H9 (cell line): ENCODE measurements around the gene ITGA11. TPM values are rescaled to one million over a fixed set of nuclear protein-coding genes. Genes with fewer than 3 reads are reported as not detected.

Experiments used
- DNase-seq: peaks from one replicate; pipeline ENCODE4 v3.0.0-alpha.2; 2017
- H2AFZ ChIP-seq: one replicate; pipeline ENCODE4 v1.6.1; 2013; ENCODE audit warnings: mild to moderate bottlenecking, low read length, control low read depth, moderate library complexity
- H2AK5ac ChIP-seq: 2 replicates; pipeline ENCODE4 v1.6.1; 2013; ENCODE audit warnings: low read length, control low read depth, mixed read lengths; ENCODE audit not compliant: insufficient read length
- H2BK120ac ChIP-seq: one replicate; pipeline ENCODE4 v1.6.1; 2013; ENCODE audit warnings: low read depth, mild to moderate bottlenecking, low read length, control low read depth, inconsistent platforms; ENCODE audit not compliant: poor library complexity, severe bottlenecking
- H2BK12ac ChIP-seq: 2 replicates; pipeline ENCODE4 v1.6.1; 2013; ENCODE audit warnings: low read length, control low read depth, mixed read lengths, low read depth; ENCODE audit not compliant: insufficient read length
- H2BK15ac ChIP-seq: 2 replicates; pipeline ENCODE4 v1.6.1; 2013; ENCODE audit warnings: low read depth, low read length, control low read depth
- H2BK20ac ChIP-seq: one replicate; pipeline ENCODE4 v1.6.1; 2013; ENCODE audit warnings: low read depth, mild to moderate bottlenecking, low read length, control low read depth, inconsistent platforms; ENCODE audit not compliant: poor library complexity, severe bottlenecking
- H2BK5ac ChIP-seq: 2 replicates; pipeline ENCODE4 v1.6.1; 2013; ENCODE audit warnings: low read length, control low read depth, mixed read lengths; ENCODE audit not compliant: insufficient read length
- H3K14ac ChIP-seq: 2 replicates; pipeline ENCODE4 v1.6.1; 2013; ENCODE audit warnings: low read length, control low read depth; ENCODE audit not compliant: insufficient read depth
- H3K18ac ChIP-seq: 2 replicates; pipeline ENCODE4 v1.6.1; 2013; ENCODE audit warnings: low read depth, mild to moderate bottlenecking, mixed read lengths, low read length, control low read depth; ENCODE audit not compliant: insufficient read length
- H3K23ac ChIP-seq: 2 replicates; pipeline ENCODE4 v1.6.1; 2013; ENCODE audit warnings: low read length, control low read depth, mixed read lengths, low read depth; ENCODE audit not compliant: insufficient read length
- H3K23me2 ChIP-seq: 2 replicates; pipeline ENCODE4 v1.6.1; 2013; ENCODE audit warnings: low read depth, mild to moderate bottlenecking, mixed read lengths, low read length, control low read depth; ENCODE audit not compliant: insufficient read length, poor library complexity, severe bottlenecking
- H3K27ac ChIP-seq: 2 replicates; pipeline ENCODE4 v1.5.1; 2013; ENCODE audit warnings: low read length, control low read depth, mixed read lengths, low read depth; ENCODE audit not compliant: insufficient read length
- H3K27me3 ChIP-seq: 2 replicates; pipeline ENCODE4 v1.6.1; 2013; ENCODE audit warnings: low read length, control low read depth, inconsistent platforms; ENCODE audit not compliant: insufficient read depth
- H3K4ac ChIP-seq: 2 replicates; pipeline ENCODE4 v1.6.1; 2013; ENCODE audit warnings: low read depth, mild to moderate bottlenecking, control low read depth, inconsistent platforms, low read length, moderate library complexity
- H3K4me1 ChIP-seq: 2 replicates; pipeline ENCODE4 v1.6.1; 2013; ENCODE audit warnings: low read length, control low read depth, inconsistent platforms; ENCODE audit not compliant: insufficient read depth
- H3K4me2 ChIP-seq: 2 replicates; pipeline ENCODE4 v1.6.1; 2013; ENCODE audit warnings: low read length, control low read depth, mixed read lengths; ENCODE audit not compliant: insufficient read length, insufficient read depth
- H3K56ac ChIP-seq: 2 replicates; pipeline ENCODE4 v1.6.1; 2013; ENCODE audit warnings: low read depth, mild to moderate bottlenecking, mixed read lengths, low read length, control low read depth; ENCODE audit not compliant: insufficient read length
- H3K79me1 ChIP-seq: 2 replicates; pipeline ENCODE4 v1.6.1; 2013; ENCODE audit warnings: low read depth, mild to moderate bottlenecking, moderate library complexity, low read length, control low read depth, inconsistent platforms; ENCODE audit not compliant: insufficient read depth, poor library complexity, severe bottlenecking
- H3K79me2 ChIP-seq: 2 replicates; pipeline ENCODE4 v1.6.1; 2013; ENCODE audit warnings: low read length, control low read depth, inconsistent platforms; ENCODE audit not compliant: insufficient read depth
- H3K9ac ChIP-seq: 2 replicates; pipeline ENCODE4 v1.6.1; 2013; ENCODE audit warnings: low read length, control low read depth, mixed read lengths; ENCODE audit not compliant: insufficient read length; ENCODE audit errors: extremely low read depth
- H3K9me3 ChIP-seq: one replicate; pipeline ENCODE4 v1.6.1; 2013; ENCODE audit warnings: low read depth, low read length, inconsistent platforms; ENCODE audit not compliant: control insufficient read depth
- H3T11ph ChIP-seq: one replicate; pipeline ENCODE4 v1.6.1; 2013; ENCODE audit warnings: mild to moderate bottlenecking, low read length, control low read depth, inconsistent platforms
- H4K20me1 ChIP-seq: one replicate; pipeline ENCODE4 v1.6.1; 2013; ENCODE audit not compliant: control insufficient read depth, insufficient read length, insufficient read depth
- H4K5ac ChIP-seq: 2 replicates; pipeline ENCODE4 v1.6.1; 2013; ENCODE audit warnings: low read depth, mild to moderate bottlenecking, mixed read lengths, low read length, control low read depth; ENCODE audit not compliant: insufficient read length
- H4K8ac ChIP-seq: replicated peaks from 2 replicates; pipeline ENCODE4 v1.6.1; 2013; ENCODE audit warnings: low read length, control low read depth, mixed read lengths, low read depth; ENCODE audit not compliant: insufficient read length
- H4K91ac ChIP-seq: 2 replicates; pipeline ENCODE4 v1.6.1; 2013; ENCODE audit warnings: low read depth, mild to moderate bottlenecking, moderate library complexity, mixed read lengths, low read length, control low read depth; ENCODE audit not compliant: insufficient read length
- H3K27ac Mint-ChIP-seq, 3 experiments: 2 replicates in 2 of 3; 3 replicates in 1 of 3; pipeline ENCODE4 v1.8.0; 2020 to 2021; ENCODE audit warnings: mixed read lengths in 3 of 3, mild to moderate bottlenecking in 1 of 3, moderate library complexity in 1 of 3
- H3K27me3 Mint-ChIP-seq: 2 replicates; pipeline ENCODE4 v1.8.0; 2021; ENCODE audit warnings: low read depth, mild to moderate bottlenecking, moderate library complexity, mixed read lengths
- H3K36me3 Mint-ChIP-seq, 3 experiments: 2 replicates in 2 of 3; 3 replicates in 1 of 3; pipeline ENCODE4 v1.8.0; 2020 to 2021; ENCODE audit warnings: low read depth in 3 of 3, mixed read lengths in 3 of 3; ENCODE audit not compliant: insufficient read depth in 1 of 3
- H3K4me1 Mint-ChIP-seq, 2 experiments: 2 replicates each; pipeline ENCODE4 v1.8.0; 2020; ENCODE audit warnings: mixed read lengths in 2 of 2
- H3K4me3 Mint-ChIP-seq, 2 experiments: 2 replicates in 1 of 2; 3 replicates in 1 of 2; pipeline ENCODE4 v1.8.0; 2020 to 2021; ENCODE audit warnings: mild to moderate bottlenecking in 2 of 2, mixed read lengths in 2 of 2, moderate library complexity in 1 of 2
- H3K9me3 Mint-ChIP-seq, 2 experiments: 2 replicates in 1 of 2; 3 replicates in 1 of 2; pipeline ENCODE4 v1.8.0; 2020; ENCODE audit warnings: mild to moderate bottlenecking in 2 of 2, mixed read lengths in 2 of 2, moderate library complexity in 1 of 2
- WGBS: extraction: QIAGEN DNeasy Blood & Tissue Kit; methylation state at CpG from one replicate; pipeline ENCODE4 v1.1.7; 2013; ENCODE audit warnings: missing lambda C conversion rate, low lambda C conversion rate, mixed read lengths; ENCODE audit not compliant: insufficient read length; ENCODE audit errors: extremely low coverage; 5-methylcytosine and 5-hydroxymethylcytosine counted together
- total RNA-seq: library from RNA; stranded (reverse); gene quantifications from 2 replicates; pipeline ENCODE4 v1.2.1, GENCODE V29; 2021
- TF ChIP-seq, protein P1 (sequence below): fragments of 200-600 bp; sonication (generic); conservative IDR thresholded peaks from 3 replicates; pipeline ENCODE4 v1.8.0; 2021; ENCODE audit warnings: antibody characterized with exemption, mild to moderate bottlenecking

The ITGA11 gene
- total RNA-seq, 1 experiment from 2014 or later, result 0.07 TPM

DNA sequence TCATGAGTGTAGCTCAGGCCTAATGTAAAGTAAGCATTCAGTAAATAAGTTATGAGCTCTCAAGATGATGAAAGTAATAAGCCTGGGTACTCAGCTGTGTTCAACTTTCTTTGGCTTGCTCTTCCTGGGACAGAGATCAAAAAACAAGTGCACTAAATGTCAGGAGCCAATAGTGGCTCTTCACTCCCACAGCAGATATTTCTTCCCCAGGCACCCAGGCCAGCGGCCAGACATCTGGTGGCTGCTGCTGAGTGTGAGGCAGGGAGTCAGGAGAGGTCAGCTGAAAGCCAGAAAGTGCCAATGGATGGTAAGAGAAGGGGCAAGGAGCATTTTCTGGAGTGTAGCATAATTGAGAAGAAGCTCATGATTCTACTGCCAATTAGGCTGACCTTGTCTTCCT lies 18.2 kb upstream of the ITGA11 start:
- DNase-seq, result no peak
- no peaks in the 10 kb centered on the region for H3K36me3 Mint-ChIP-seq
- H3K27me3 Mint-ChIP-seq, result peaks cover 23% of the 10 kb centered on the region

More for the DNA sequence above, 18.2 kb upstream of the ITGA11 start:
- WGBS, result no CpG with 5 or more reads among the region's 1 CpG
- H3K4me1 Mint-ChIP-seq, result peaks cover 0 to 6% of the 10 kb centered on the region in 2 experiments; a peak in 2 of 4 replicates
- no peak overlapping the region for H3K9ac ChIP-seq
- H2BK5ac ChIP-seq, result no peak overlapping the region
- no peaks in the 10 kb centered on the region for H3K23me2 ChIP-seq
- H2BK15ac ChIP-seq, result no peak overlapping the region
- no peak overlapping the region for H2BK12ac ChIP-seq
- no peaks in the 10 kb centered on the region for H3K9me3 Mint-ChIP-seq
- no peak overlapping the region for H2BK20ac ChIP-seq
- H3K56ac ChIP-seq, result no peak overlapping the region
- H4K8ac ChIP-seq, result no peak overlapping the region
- no peak overlapping the region for H3K14ac ChIP-seq
- H3K27me3 ChIP-seq, result 0 out of 2 replicates have a peak, but pooled peaks cover 2% of the 10 kb centered on the region
- no peak overlapping the region for H3K4ac ChIP-seq
- no peaks in the 10 kb centered on the region for H4K20me1 ChIP-seq
- H2AFZ ChIP-seq, result no peak overlapping the region
- H3K79me1 ChIP-seq, result no peaks in the 10 kb centered on the region
- no peaks in the 10 kb centered on the region for H3K79me2 ChIP-seq
- H3K9me3 ChIP-seq, result no peaks in the 10 kb centered on the region
- no peak overlapping the region for H3K23ac ChIP-seq
- no peak overlapping the region for H2AK5ac ChIP-seq
- H3K27ac Mint-ChIP-seq, result no peak overlapping the region
- no peak overlapping the region for H2BK120ac ChIP-seq
- no peak overlapping the region for H3T11ph ChIP-seq
- no peak overlapping the region for H3K27ac ChIP-seq
- no peak overlapping the region for H4K5ac ChIP-seq
- no peak overlapping the region for H3K18ac ChIP-seq
- no peak overlapping the region for H3K4me2 ChIP-seq
- H4K91ac ChIP-seq, result no peak overlapping the region
- TF ChIP-seq, protein P1, sequence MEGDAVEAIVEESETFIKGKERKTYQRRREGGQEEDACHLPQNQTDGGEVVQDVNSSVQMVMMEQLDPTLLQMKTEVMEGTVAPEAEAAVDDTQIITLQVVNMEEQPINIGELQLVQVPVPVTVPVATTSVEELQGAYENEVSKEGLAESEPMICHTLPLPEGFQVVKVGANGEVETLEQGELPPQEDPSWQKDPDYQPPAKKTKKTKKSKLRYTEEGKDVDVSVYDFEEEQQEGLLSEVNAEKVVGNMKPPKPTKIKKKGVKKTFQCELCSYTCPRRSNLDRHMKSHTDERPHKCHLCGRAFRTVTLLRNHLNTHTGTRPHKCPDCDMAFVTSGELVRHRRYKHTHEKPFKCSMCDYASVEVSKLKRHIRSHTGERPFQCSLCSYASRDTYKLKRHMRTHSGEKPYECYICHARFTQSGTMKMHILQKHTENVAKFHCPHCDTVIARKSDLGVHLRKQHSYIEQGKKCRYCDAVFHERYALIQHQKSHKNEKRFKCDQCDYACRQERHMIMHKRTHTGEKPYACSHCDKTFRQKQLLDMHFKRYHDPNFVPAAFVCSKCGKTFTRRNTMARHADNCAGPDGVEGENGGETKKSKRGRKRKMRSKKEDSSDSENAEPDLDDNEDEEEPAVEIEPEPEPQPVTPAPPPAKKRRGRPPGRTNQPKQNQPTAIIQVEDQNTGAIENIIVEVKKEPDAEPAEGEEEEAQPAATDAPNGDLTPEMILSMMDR, result no peak
- no peaks in the 10 kb centered on the region for H3K4me1 ChIP-seq
- no peak overlapping the region for H3K4me3 Mint-ChIP-seq
